Activated naive CD4-positive, alpha-beta T cell treated with anti-CD3 and anti-CD28 coated beads, Interleukin-2, amount 50 U/mL, for 72 hours (primary cell): ENCODE data around the gene HSPB9. TPM values are rescaled to one million over a fixed set of nuclear protein-coding genes. Genes with fewer than 3 reads are reported as not detected.
A peak's percentile ranks its signal among the peaks of the same experiment; 100 is the strongest.
"Not testable (repeated sequence)": the region's sequence is repeated elsewhere in the genome, so short reads cannot be mapped to it uniquely, and the experiment has no call there.

Source experiments
- ATAC-seq, 2 donors: fragments of 150-1000 bp; cut with Tn5 transposase; 2 replicates each; pipeline ENCODE4 v1.10.0; 2021; ENCODE audit warnings: mild to moderate bottlenecking in 2 of 2, moderate library complexity in 2 of 2
- DNase-seq, 2 donors: peaks; one replicate each; pipeline ENCODE4 v3.0.0; 2021 to 2022; ENCODE audit warnings: low spot score in 2 of 2
- H3K27ac Mint-ChIP-seq, 2 donors: one replicate each; pipeline ENCODE4 v1.8.0; 2022; ENCODE audit warnings: mild to moderate bottlenecking in 2 of 2, mixed read lengths in 2 of 2
- H3K36me3 Mint-ChIP-seq, 2 donors: one replicate each; pipeline ENCODE4 v1.8.0; 2022; ENCODE audit warnings: mixed read lengths in 2 of 2
- H3K9me3 Mint-ChIP-seq, 2 donors: one replicate each; pipeline ENCODE4 v1.8.0; 2022; ENCODE audit warnings: mixed read lengths in 2 of 2
- total RNA-seq, 2 donors: library from RNA; stranded (reverse); gene quantifications; one replicate each; pipeline ENCODE4 v1.2.3, GENCODE V29; 2022

Gene HSPB9
- total RNA-seq, 2 donors from 2014 or later: 0.23 TPM; not detected in 1

DNA sequence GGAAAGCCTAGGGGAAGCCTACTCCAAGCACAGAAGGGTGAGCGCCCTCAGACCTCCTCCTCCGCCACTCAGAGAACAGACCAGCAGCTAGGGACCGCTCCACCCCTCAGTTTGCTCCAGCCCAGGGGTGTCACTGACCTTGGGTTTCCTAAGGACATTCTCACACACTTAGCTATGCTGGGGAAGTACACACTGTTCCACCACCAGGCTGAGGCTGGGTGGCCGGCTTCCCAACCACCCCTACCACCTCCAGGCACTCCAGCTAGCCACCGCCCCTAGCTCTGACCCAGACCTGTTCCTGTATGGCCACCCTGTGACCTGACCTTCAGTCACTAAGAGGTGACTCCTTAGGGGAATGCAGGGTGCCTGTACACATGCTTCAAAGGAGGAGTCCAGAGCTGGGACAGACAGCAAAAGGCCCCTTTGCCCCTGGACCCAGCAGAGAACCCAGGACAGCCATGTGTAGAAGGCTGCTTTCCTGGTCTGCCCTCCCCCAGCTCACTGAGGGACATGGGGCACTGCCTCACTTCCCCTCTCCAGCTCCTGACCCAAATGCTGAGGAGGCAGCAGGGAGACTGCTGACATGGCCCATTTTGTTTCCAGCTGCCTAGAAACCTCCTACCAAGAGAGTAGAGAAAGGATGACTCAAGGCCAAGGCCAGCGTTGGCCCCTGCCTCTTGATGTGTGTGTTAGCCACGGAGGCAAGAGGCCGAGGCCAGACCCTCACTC is 6.7 kb downstream of the HSPB9 start:
- Mint-ChIP-seq H3K9me3 (no peaks in the 10 kb centered on the region), H3K36me3 (peaks cover 0 to 4% of the 10 kb centered on the region in 2 donors), H3K27ac (no peak overlapping the region)
- DNase-seq (no peak), ATAC-seq (no peak)

DNA sequence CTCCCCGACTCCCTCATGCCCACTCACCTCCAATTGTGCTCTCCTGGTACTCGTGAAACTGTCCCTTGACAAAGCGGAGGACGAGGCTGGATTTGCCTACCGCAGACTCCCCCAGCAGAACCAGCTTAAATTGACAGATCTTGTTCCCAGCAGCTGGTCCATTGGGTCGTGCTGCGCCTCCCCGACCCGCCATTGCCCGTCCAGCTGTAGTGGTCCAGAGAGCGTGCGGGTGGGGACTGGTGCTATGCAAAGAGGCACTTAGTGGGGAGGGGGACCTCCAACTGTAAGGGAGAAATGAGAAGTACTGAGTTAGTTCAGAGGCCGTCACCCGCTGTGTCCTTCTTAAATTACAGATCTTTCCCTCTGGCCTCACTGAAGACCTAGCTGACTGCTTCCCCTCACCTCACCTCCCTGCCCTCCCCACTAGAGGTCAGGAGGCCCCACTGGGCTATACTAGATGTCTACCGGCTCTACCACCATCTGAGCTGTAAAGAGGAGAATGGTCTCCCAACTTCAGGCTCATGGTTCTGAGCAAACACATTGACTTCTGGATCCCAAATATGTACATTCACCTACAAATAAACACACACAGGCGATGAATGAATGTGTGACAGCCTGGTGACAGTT is 7.8 kb downstream of the HSPB9 start:
- peak overlapping the region; percentile 22 to 53 for H3K27ac Mint-ChIP-seq
- DNase-seq (no peak), ATAC-seq (no peak)
- no peaks in the 10 kb centered on the region for H3K9me3 Mint-ChIP-seq
- peaks cover 0 to 4% of the 10 kb centered on the region in 2 donors for H3K36me3 Mint-ChIP-seq

GRCh38 chr17:42131232-42131631 is 8.6 kb downstream of the HSPB9 start:
- DNase-seq: no peak
- Mint-ChIP-seq H3K9me3 (no peaks in the 10 kb centered on the region), H3K36me3 (peaks cover 6 to 8% of the 10 kb centered on the region in 2 donors), H3K27ac (peak overlapping the region; percentile 22 to 53)
- no peak for ATAC-seq

DNA sequence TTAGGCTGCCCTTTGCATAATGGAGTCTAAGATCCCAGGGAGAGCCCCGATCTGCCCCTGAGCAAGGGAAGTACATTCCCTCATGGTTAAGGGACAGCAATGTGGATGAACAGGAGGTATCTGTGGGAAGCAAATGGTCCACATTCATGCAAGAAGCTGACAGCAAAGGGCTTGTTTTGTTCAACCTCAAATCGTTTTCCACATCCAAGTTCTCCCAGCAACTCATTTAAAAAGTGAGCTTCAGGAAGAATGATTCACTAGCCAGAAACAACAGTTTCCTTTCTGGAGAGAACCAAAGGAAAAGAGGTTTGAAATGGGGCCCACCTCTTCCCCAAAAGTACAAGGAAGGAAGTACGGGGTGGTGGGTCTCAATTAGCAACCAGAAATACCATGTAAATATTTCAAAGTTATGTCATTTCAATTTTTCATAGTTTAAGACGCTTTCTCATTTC is 9.4 kb downstream of the HSPB9 start:
- peaks cover 6 to 8% of the 10 kb centered on the region in 2 donors for H3K36me3 Mint-ChIP-seq
- H3K27ac Mint-ChIP-seq: peak overlapping the region; percentile 53 to 97
- DNase-seq (no peak), ATAC-seq (no peak)
- no peaks in the 10 kb centered on the region for H3K9me3 Mint-ChIP-seq

- Mint-ChIP-seq H3K27ac (peak overlapping the region; percentile 53 to 97), H3K36me3 (peaks cover 6 to 8% of the 10 kb centered on the region in 2 donors), H3K9me3 (no peaks in the 10 kb centered on the region)
- DNase-seq (no peak), ATAC-seq (peak; percentile 83 to 93)
Measured at GRCh38 chr17:42132941-42133340, 10.3 kb downstream of the HSPB9 start.

DNA sequence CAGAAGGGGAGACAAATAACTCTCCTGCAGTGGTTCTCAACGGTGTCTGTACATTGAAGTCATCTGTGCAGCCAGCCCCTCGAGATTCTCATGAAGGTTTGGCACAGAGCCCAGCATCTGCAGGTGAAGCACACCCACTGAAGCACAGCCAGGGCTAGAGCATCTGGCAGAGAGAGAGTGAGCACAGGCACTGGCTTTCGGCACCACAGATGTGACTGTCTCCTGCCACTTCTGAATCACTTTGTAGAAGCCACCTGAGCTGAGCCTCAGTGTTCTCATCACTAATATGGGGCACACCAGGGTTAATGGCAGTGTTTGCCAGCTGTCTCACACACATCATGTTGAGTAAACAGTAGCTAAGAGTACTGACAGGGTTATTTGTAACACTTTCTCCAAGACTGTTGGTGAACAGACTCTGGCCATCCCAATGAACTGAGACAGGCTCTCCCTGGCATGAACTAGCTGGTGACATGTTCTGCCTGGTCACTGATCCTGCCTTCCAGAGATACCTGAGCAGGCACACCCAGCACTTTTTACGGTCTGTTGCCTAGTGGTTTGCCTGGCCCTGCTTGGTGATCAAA is 10.9 kb downstream of the HSPB9 start:
- peak overlapping the region; percentile 53 to 97 for H3K27ac Mint-ChIP-seq
- H3K9me3 Mint-ChIP-seq: no peaks in the 10 kb centered on the region
- no peak for DNase-seq
- H3K36me3 Mint-ChIP-seq: peaks cover 6 to 8% of the 10 kb centered on the region in 2 donors
- ATAC-seq: peak; percentile 62 to 79

DNA sequence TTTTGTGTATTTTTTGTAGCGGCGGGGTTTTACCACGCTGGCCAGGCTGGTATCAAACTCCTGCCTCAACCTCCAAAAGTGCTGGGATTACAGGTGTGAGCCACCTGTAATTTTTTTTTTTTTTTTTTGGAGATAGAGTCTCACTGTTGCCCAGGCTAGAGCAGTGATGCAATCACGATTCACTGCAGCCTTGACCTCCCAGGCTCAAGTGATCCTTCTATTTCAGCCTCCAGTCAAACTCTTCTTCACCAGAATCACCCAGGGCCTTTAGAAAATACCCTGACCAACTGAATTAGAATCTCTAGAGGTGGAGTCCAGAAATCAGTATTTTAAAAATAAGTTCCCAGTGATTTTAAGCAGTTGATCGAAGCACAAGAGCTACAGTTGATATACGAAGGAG is 12.5 kb downstream of the HSPB9 start:
- ATAC-seq (no peak), DNase-seq (no peak)
- H3K9me3 Mint-ChIP-seq: no peaks in the 10 kb centered on the region
- peak overlapping the region in 1 of 2 donors; percentile 54 for H3K27ac Mint-ChIP-seq
- H3K36me3 Mint-ChIP-seq: peaks cover 6 to 8% of the 10 kb centered on the region in 2 donors

GRCh38 chr17:42135664-42136653 is 13.4 kb downstream of the HSPB9 start:
- no peak for DNase-seq
- H3K36me3 Mint-ChIP-seq: peaks cover 4 to 8% of the 10 kb centered on the region in 2 donors
- H3K9me3 Mint-ChIP-seq: no peaks in the 10 kb centered on the region
- ATAC-seq: no peak
- H3K27ac Mint-ChIP-seq: peak overlapping the region; percentile 54 to 57

GRCh38 chr17:42136654-42137051 is 14.0 kb downstream of the HSPB9 start:
- DNase-seq: no peak
- H3K9me3 Mint-ChIP-seq: no peaks in the 10 kb centered on the region
- ATAC-seq: no peak
- H3K27ac Mint-ChIP-seq: peak overlapping the region in 1 of 2 donors; percentile 50
- H3K36me3 Mint-ChIP-seq: peaks cover 4 to 15% of the 10 kb centered on the region in 2 donors

DNA sequence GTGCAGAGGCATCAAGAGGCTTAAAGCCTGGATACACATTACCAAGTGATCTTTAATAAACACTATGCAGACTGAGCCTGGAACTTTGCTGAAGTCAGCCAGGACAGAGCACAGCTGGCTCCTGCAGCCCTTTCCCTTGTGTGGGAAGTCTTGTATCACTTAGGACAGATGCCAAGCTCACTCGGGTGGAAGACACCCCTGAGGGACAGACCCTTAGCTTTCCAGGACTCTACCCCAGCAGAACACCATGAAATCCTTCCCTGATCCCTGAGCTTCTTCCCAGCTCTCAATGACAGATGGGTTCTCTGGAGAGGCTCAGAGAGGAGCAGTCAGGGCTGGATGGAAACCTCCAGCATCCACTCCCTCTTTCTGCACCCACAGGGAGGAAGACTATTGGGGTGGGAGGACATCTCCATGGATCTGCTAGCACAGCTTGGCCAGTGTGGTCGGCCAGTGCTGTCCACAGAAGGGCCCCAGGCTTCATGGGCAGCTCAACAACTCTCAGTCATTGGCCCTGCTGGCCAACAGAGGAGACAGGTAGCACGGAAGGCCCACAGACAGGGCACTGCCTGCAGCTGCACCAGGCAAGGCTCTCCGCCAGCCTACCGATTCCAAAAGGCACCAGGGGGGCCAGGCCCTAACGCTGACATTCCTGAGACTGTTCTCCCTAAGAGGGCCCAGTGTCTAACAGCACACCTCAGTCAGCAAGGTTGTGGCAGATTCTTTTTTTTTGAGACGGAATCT is 16.3 kb downstream of the HSPB9 start:
- no peak for DNase-seq
- ATAC-seq: no peak
- Mint-ChIP-seq H3K36me3 (peaks cover 4 to 15% of the 10 kb centered on the region in 2 donors), H3K27ac (peak overlapping the region in 1 of 2 donors; percentile 20), H3K9me3 (no peaks in the 10 kb centered on the region)

DNA sequence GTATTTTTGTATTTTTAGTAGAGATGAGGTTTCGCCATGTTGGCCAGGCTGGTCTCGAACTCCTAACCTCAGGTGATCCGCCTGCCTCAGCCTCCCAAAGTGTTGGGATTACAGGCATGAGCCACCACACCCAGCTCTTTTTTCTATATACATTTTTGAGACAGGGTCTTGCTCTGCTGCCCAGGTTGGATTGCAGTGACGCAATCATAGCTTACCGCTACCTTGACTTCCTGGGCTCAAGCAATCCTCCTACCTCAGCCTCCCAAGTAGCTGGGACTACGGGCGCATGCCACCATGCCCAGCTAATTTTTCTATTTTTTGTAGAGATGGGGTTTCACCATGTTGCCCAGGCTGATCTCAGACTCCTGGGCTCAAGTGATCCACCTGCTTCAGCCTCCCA is 18.1 kb downstream of the HSPB9 start:
- ATAC-seq, H3K9me3 Mint-ChIP-seq, DNase-seq: not testable (repeated sequence)
- Mint-ChIP-seq H3K36me3 (peaks cover 3 to 13% of the 10 kb centered on the region in 2 donors), H3K27ac (peak overlapping the region in 1 of 2 donors; percentile 22)

- Mint-ChIP-seq H3K9me3 (no peaks in the 10 kb centered on the region), H3K36me3 (peaks cover 0 to 9% of the 10 kb centered on the region in 2 donors)
Measured at GRCh38 chr17:42141382-42141781, 18.8 kb downstream of the HSPB9 start.

DNA sequence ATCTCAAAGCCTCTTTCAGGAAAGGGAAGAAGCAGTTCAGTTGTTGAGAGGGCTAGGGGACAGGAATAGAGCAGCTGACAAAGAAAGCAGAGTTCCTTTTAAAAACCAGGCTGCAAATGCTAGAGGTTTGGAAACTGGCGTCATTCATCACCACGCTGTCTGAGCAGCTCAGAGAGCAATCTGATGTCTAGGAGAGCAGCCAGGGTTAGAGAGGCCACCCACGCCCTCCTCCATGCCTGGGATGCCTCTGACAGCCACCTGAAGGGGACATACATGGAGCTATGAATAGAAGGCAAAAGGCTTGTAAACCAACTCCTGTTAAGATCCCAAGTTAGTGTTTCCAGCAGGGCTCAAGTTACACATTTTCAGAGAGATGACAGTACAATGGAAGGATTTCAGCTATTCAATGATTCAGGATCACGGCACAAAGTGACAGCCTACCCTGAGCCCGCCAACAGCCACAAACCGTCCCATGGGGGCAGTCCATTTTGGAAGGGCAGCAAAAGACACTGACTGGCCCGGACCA is 19.8 kb downstream of the HSPB9 start:
- H3K36me3 Mint-ChIP-seq: peaks cover 0 to 9% of the 10 kb centered on the region in 2 donors
- no peak for ATAC-seq

More at GRCh38 chr17:42141382-42141781, 18.8 kb downstream of the HSPB9 start:
- DNase-seq: no peak
- no peak for ATAC-seq
- H3K27ac Mint-ChIP-seq: peak overlapping the region in 1 of 2 donors; percentile 22

GRCh38 chr17:42143138-42143537 is 20.5 kb downstream of the HSPB9 start:
- H3K27ac Mint-ChIP-seq: peak overlapping the region in 1 of 2 donors; percentile 58
- H3K9me3 Mint-ChIP-seq, DNase-seq, H3K36me3 Mint-ChIP-seq, ATAC-seq: not testable (repeated sequence)

More for the DNA sequence above, 19.8 kb downstream of the HSPB9 start:
- H3K27ac Mint-ChIP-seq: peak overlapping the region in 1 of 2 donors; percentile 58
- H3K9me3 Mint-ChIP-seq: no peaks in the 10 kb centered on the region
- DNase-seq: no peak

GRCh38 chr17:42146911-42147607 is 24.5 kb downstream of the HSPB9 start:
- H3K9me3 Mint-ChIP-seq: no peaks in the 10 kb centered on the region
- H3K36me3 Mint-ChIP-seq: no peaks in the 10 kb centered on the region

More at GRCh38 chr17:42146911-42147607, 24.5 kb downstream of the HSPB9 start:
- ATAC-seq: no peak
- peak overlapping the region; percentile 33 to 34 for H3K27ac Mint-ChIP-seq
- no peak for DNase-seq
